Epithelial cell of proximal tubule (primary cell): ENCODE results near the gene RHOJ. TPM values are rescaled to one million over a fixed set of nuclear protein-coding genes. Genes with fewer than 3 reads are reported as not detected.

Experiments
- DNase-seq: peaks from one replicate; pipeline ENCODE4 v3.0.0-alpha.2; 2011; ENCODE audit warnings: low read depth
- H3K4me3 ChIP-seq: 2 replicates; pipeline ENCODE4 v1.5.1; 2011; ENCODE audit warnings: low read depth, mild to moderate bottlenecking, low read length
- total RNA-seq: library from RNA; depleted of rRNA; stranded (reverse); fragments of >200 nt; gene quantifications from 2 replicates; pipeline ENCODE4 v1.2.3, GENCODE V29; 2015
- TF ChIP-seq, protein P1 (sequence below): conservative IDR thresholded peaks from 2 replicates; pipeline ENCODE4 v1.5.1; 2012; ENCODE audit warnings: low read depth, mild to moderate bottlenecking, low read length

The RHOJ gene
- total RNA-seq, 1 donor from 2014 or later: 0.23 TPM

DNA sequence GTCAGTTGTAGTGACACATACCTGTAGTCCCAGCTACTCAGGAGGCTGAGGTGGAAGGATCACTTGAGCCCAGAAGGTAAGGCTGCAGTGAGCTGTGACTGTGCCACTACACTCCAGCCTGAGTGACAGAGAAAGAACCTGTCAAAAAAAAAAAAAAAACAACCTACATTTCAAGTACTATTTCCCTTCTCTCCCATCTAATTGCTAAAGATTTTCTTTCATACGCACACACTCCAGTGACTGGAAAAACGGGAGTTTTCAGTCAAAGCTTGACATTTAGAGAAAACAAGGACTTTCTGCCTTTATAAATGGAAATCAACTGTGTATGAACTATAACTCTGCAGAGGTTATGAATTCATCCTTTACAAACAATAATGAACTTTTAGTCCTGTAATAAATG lies 88.6 kb downstream of the RHOJ start:
- no peak overlapping the region for H3K4me3 ChIP-seq
- TF ChIP-seq, protein P1, sequence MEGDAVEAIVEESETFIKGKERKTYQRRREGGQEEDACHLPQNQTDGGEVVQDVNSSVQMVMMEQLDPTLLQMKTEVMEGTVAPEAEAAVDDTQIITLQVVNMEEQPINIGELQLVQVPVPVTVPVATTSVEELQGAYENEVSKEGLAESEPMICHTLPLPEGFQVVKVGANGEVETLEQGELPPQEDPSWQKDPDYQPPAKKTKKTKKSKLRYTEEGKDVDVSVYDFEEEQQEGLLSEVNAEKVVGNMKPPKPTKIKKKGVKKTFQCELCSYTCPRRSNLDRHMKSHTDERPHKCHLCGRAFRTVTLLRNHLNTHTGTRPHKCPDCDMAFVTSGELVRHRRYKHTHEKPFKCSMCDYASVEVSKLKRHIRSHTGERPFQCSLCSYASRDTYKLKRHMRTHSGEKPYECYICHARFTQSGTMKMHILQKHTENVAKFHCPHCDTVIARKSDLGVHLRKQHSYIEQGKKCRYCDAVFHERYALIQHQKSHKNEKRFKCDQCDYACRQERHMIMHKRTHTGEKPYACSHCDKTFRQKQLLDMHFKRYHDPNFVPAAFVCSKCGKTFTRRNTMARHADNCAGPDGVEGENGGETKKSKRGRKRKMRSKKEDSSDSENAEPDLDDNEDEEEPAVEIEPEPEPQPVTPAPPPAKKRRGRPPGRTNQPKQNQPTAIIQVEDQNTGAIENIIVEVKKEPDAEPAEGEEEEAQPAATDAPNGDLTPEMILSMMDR: no peak
- no peak for DNase-seq

DNA sequence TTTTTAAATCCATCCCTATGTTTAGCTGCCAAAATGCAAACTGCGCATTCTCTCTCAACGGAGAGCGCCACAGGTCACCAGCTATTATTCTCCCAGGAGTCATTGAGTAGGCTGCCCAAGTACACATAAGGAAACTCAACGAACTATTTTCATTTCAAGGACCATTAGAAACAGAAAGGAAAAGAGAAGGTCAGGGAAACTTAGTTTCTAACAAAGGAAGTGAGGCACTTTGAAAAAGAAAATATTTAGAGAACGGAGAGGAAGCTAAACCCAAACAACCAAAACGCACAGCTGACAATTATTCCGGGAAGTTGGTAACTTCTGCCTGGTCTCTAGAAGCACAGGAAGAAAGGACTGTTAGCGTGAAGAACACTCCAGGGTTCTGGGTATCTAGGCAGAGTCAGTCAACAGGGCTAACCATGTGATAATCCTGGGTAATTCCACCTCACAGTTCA lies 91.0 kb downstream of the RHOJ start:
- DNase-seq: no peak
- TF ChIP-seq, protein P1: no peak
- no peak overlapping the region for H3K4me3 ChIP-seq

DNA sequence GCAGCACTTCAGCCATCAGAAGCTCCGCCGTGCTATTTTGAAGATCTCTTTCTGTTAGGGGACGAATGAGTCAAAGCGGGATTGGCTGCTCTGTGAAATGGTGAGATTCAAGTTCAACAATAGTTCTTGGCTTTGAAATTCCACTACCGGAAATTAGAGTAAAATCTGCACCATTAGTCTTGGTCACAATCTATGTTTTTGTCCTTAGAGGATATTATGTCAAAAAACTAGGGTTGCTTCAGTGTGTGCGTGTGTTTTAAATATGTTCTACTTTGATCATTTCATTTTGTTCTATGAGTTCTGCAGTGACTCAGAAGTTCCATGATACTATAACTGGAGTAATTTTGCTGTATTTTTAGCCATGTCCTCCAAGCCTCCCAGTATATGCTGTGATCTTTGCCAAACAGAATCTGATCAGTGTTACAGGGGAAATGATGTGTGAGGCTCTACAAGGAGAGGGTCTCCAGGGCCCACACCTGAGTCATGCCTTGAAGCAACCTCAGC lies 91.9 kb downstream of the RHOJ start:
- DNase-seq: no peak
- TF ChIP-seq, protein P1: no peak
- no peak overlapping the region for H3K4me3 ChIP-seq

DNA sequence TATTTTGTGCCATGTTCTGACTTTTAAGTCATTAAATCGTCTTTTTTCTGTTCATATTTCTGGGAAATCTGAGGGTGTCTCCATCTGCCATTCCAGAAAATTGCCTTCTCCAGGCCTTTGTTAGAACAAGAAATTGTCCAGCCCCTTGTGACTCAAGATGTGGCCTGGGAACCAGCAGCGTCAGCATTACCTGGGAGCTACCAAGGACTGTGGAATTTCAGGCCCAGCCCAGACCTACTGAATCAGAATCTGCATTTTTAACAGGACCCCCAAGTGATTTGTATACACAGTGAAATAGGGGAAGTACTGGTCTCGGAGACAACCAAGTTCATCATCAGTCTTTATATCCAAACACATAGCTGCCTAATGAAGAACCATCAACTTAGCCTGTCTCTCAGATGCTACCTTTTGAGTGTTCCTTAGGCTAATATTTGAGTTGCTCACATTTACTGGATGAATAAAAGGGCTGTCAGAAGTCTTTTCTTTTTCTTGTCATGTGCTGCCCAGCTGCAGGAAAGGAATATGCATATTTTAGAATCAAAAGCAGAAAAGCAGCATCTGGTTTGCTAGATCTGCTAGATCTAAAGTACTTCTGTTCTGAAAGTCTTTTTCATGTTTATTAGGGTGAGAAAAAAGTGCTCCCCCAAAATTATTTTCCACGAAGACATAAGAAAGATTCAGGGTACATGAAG lies 93.3 kb downstream of the RHOJ start:
- no peak overlapping the region for H3K4me3 ChIP-seq
- DNase-seq: no peak
- TF ChIP-seq, protein P1: no peak

DNA sequence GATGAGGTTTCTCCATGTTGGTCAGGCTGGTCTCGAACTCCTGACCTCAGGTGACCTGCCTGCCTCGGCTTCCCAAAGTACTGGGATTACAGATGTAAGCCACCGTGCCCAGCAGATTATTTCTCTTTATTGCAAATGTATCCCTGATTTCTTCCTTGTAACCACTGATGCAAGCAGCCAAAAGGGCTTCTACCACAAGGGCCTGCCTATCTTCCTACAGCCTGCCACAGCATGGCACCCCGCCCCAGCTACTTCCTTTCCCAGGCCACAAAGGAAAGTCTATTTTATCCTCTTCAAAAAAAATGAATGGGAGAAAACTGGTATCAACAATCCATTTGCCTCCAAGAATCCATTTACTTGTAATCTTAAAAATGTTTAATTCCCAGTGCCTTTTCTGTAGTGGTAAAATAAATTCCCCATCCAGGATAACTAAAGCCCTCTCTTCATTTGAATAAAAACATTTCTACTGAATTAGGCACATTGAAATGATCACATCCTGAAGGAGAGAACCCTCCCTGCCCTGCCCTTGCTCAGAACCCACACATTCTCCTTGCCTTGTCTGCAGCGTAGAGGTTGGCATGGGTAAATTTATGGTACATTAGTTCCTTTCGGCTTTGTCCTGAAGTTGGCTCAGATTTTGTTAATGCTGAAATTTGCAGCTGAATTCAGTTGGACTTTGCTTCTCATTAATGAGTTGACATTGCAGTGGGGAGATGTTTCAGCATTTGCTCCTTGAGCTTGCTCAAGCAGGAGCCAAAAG lies 95.3 kb downstream of the RHOJ start:
- DNase-seq: no peak
- TF ChIP-seq, protein P1: no peak
- H3K4me3 ChIP-seq: no peak overlapping the region

DNA sequence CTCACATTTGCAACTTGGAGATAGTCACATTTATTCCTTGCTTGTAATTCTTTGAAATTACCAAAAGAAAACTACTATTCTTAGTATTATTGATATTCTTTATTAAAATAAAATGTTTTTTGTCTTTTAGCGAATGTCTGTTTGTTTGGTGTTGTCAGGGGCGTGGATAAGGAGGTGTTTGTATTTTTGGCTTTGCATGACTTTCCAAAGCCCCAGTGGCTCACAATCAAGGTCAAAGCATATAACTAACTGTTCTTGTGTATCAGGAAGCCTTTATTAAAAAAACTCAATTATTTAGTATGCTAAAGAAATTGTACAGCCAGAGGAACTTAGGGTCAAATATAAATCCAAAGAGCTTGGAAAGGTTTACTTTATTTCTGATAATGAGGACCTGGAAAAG lies 96.6 kb downstream of the RHOJ start:
- DNase-seq: no peak
- no peak overlapping the region for H3K4me3 ChIP-seq
- TF ChIP-seq, protein P1: no peak
